ENCODE data around the gene SENP1.

The SENP1 gene

GRCh38 chr12:48037267-48037915 is 68.5 kb downstream of the SENP1 start:
- TF ChIP-seq, protein P1, sequence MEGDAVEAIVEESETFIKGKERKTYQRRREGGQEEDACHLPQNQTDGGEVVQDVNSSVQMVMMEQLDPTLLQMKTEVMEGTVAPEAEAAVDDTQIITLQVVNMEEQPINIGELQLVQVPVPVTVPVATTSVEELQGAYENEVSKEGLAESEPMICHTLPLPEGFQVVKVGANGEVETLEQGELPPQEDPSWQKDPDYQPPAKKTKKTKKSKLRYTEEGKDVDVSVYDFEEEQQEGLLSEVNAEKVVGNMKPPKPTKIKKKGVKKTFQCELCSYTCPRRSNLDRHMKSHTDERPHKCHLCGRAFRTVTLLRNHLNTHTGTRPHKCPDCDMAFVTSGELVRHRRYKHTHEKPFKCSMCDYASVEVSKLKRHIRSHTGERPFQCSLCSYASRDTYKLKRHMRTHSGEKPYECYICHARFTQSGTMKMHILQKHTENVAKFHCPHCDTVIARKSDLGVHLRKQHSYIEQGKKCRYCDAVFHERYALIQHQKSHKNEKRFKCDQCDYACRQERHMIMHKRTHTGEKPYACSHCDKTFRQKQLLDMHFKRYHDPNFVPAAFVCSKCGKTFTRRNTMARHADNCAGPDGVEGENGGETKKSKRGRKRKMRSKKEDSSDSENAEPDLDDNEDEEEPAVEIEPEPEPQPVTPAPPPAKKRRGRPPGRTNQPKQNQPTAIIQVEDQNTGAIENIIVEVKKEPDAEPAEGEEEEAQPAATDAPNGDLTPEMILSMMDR (IDR thresholded peaks at IDR 0.05; ENCODE audit: insufficient read depth, missing control alignments), result no peak
- no peak for DNase-seq (ENCODE audit: insufficient read length, low spot score)

GRCh38 chr12:48036818-48037217 is 69.1 kb downstream of the SENP1 start:
- TF ChIP-seq, protein P1 (IDR thresholded peaks at IDR 0.05; ENCODE audit: insufficient read depth, missing control alignments), result no peak
- no peak for FAIRE-seq
- no peak for DNase-seq (ENCODE audit: insufficient read length, low spot score)

More at GRCh38 chr12:48037267-48037915, 68.5 kb downstream of the SENP1 start:
- FAIRE-seq, result no peak

- TF ChIP-seq, protein P1 (IDR thresholded peaks at IDR 0.05; ENCODE audit: insufficient read depth, missing control alignments), result no peak
- no peak for DNase-seq (ENCODE audit: insufficient read length, low spot score)
- FAIRE-seq, result no peak
These were observed 70.8 kb downstream of the SENP1 start for GRCh38 chr12:48034835-48035805.

GRCh38 chr12:48033451-48033850 is 72.4 kb downstream of the SENP1 start:
- TF ChIP-seq, protein P1 (IDR thresholded peaks at IDR 0.05; ENCODE audit: insufficient read depth, missing control alignments), result no peak

DNA sequence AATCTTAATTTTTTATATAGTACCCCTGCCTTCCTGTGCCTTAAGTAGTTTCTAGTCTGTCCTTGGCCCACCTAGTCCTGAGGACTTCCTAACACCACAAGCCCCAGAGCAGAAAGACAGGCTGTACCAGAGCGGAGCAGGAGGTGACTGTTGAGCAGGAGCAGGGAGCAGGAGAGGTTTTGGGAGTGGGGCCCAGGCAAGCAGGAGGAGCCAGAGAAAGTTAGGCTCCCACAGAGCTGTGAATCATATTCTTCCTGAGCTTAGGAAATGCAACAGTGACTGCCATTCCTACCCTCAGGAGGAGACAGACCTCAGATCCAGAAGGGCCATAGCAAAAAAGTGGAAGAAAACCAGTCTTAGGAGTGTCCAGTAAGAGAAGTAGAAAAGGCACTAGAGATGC is 73.3 kb downstream of the SENP1 start:
- TF ChIP-seq, protein P1 (IDR thresholded peaks at IDR 0.05; ENCODE audit: insufficient read depth, missing control alignments), result no peak
- FAIRE-seq (no peak), DNase-seq (ENCODE audit: insufficient read length, low spot score) (no peak)

More at GRCh38 chr12:48033451-48033850, 72.4 kb downstream of the SENP1 start:
- FAIRE-seq (no peak), DNase-seq (ENCODE audit: insufficient read length, low spot score) (no peak)

GRCh38 chr12:48031135-48031960 is 74.5 kb downstream of the SENP1 start:
- TF ChIP-seq, protein P1 (IDR thresholded peaks at IDR 0.05; ENCODE audit: insufficient read depth, missing control alignments), result no peak
- no peak for DNase-seq (ENCODE audit: insufficient read length, low spot score)
- no peak for FAIRE-seq
